HCT116 (cell line): ENCODE data around the gene PCNT. TPM values are rescaled to one million over a fixed set of nuclear protein-coding genes. Genes with fewer than 3 reads are reported as not detected.

Source experiments
- ATAC-seq: fragments of 200-7000 bp; cut with Tn5 transposase; 2 replicates; pipeline ENCODE4 v1.9.1; 2020; ENCODE audit warnings: mild to moderate bottlenecking, moderate library complexity
- BruUV-seq: library from RNA; stranded (reverse); fragments of 400-500 nt; replicated peaks from 2 replicates; lab custom pipeline; 2021; lab: Mats Ljungman, UMichigan
- CTCF ChIA-PET: fragments of 300-600 bp; sonication (Branson Sonifier 250); formaldehyde crosslinking; loops from one replicate; lab custom pipeline; 2021; ENCODE audit warnings: antibody characterized with exemption; lab: Charles Lee
- POLR2A ChIA-PET: fragments of 300-600, 350-600 bp; sonication (Branson Sonifier 250); formaldehyde crosslinking; loops from one replicate; lab custom pipeline; 2021; ENCODE audit warnings: antibody characterized with exemption; lab: Charles Lee
- RAD21 ChIA-PET, 2 experiments: fragments of 300-600 bp; sonication (Branson Sonifier 250); formaldehyde crosslinking; loops; one replicate each; lab custom pipeline; 2023; ENCODE audit warnings: low total read pairs in 2 of 2; ENCODE audit not compliant: uncharacterized antibody in 2 of 2, unreplicated experiment in 2 of 2, low non-redundant PET in 1 of 2; lab: Charles Lee
- DNase-seq: peaks from one replicate; pipeline ENCODE4 v3.0.0-alpha.2; 2010; ENCODE audit warnings: low read depth, low spot score
- H2AFZ ChIP-seq: fragments of 200-600 bp; shearing (Covaris generic), sonication (generic); 2 replicates; pipeline ENCODE4 v1.6.1; 2017; ENCODE audit warnings: low read depth, mixed run types, mixed read lengths, antibody characterized with exemption, low read length; ENCODE audit not compliant: poor library complexity, severe bottlenecking
- H3K27ac ChIP-seq: 2 replicates; pipeline ENCODE4 v1.5.1; 2012; ENCODE audit warnings: low read depth, low read length
- H3K27me3 ChIP-seq: fragments of 200-600 bp; sonication (generic); 2 replicates; pipeline ENCODE4 v1.6.1; 2016; ENCODE audit warnings: mixed run types, low read length, mixed read lengths; ENCODE audit not compliant: insufficient read depth
- H3K36me3 ChIP-seq, 2 experiments: fragments of 200-500 bp in 1 of 2; fragments of 200-600 bp in 1 of 2; sonication (Bioruptor generic) in 1 of 2; sonication (generic) in 1 of 2; 2 replicates each; pipeline versions ENCODE4 v1.5.1 to v1.6.1; 2014 to 2016; ENCODE audit warnings: low read length in 2 of 2, inconsistent platforms in 1 of 2, mixed read lengths in 1 of 2, mixed run types in 1 of 2; ENCODE audit not compliant: insufficient read depth in 2 of 2, control insufficient read depth in 1 of 2
- H3K4me1 ChIP-seq, 2 experiments: fragments of 200-600 bp in 1 of 2; sonication (generic) in 1 of 2; 2 replicates each; pipeline versions ENCODE4 v1.5.1 to v1.6.1; 2012 to 2017; ENCODE audit warnings: low read length in 2 of 2, inconsistent platforms in 1 of 2, mild to moderate bottlenecking in 1 of 2, mixed read lengths in 1 of 2, mixed run types in 1 of 2, moderate library complexity in 1 of 2; ENCODE audit not compliant: insufficient read depth in 2 of 2, control insufficient read depth in 1 of 2
- H3K4me2 ChIP-seq: fragments of 200-600 bp; sonication (generic); 2 replicates; pipeline ENCODE4 v1.6.1; 2017; ENCODE audit warnings: mixed run types, low read length, mixed read lengths
- H3K4me3 ChIP-seq, 2 experiments: fragments of 200-600 bp in 1 of 2; sonication (generic) in 1 of 2; replicated peaks in 1 of 2; 2 replicates each; pipeline ENCODE4 v1.5.1; 2011 to 2016; ENCODE audit warnings: low read length in 2 of 2, control low read depth in 1 of 2, low read depth in 1 of 2, mild to moderate bottlenecking in 1 of 2, mixed read lengths in 1 of 2, mixed run types in 1 of 2
- H3K79me2 ChIP-seq: fragments of 200-600 bp; sonication (generic); 2 replicates; pipeline ENCODE4 v1.6.1; 2017; ENCODE audit warnings: mild to moderate bottlenecking, mixed run types, low read length, moderate library complexity, mixed read lengths; ENCODE audit not compliant: insufficient read depth
- H3K9ac ChIP-seq: fragments of 200-600 bp; sonication (generic); 2 replicates; pipeline ENCODE4 v1.6.1; 2016; ENCODE audit warnings: low read length, mixed read lengths
- H3K9me2 ChIP-seq: fragments of 200-600 bp; sonication (generic), shearing (Covaris generic); 2 replicates; pipeline ENCODE4 v1.6.1; 2017; ENCODE audit warnings: mixed run types, mild to moderate bottlenecking, moderate library complexity; ENCODE audit not compliant: insufficient read depth
- H3K9me3 ChIP-seq, 2 experiments: fragments of 200-500 bp in 1 of 2; fragments of 200-600 bp in 1 of 2; sonication (Bioruptor generic) in 1 of 2; sonication (generic) in 1 of 2; 2 replicates each; pipeline ENCODE4 v1.6.1; 2014 to 2017; ENCODE audit warnings: low read length in 2 of 2, mixed read lengths in 2 of 2, inconsistent platforms in 1 of 2, low read depth in 1 of 2, mild to moderate bottlenecking in 1 of 2, mixed run types in 1 of 2, moderate library complexity in 1 of 2; ENCODE audit not compliant: control insufficient read depth in 1 of 2, insufficient read depth in 1 of 2
- H4K20me1 ChIP-seq: fragments of 200-600 bp; sonication (generic), shearing (Covaris generic); 2 replicates; pipeline ENCODE4 v1.6.1; 2017; ENCODE audit warnings: mixed run types, mild to moderate bottlenecking, moderate library complexity; ENCODE audit not compliant: insufficient read depth
- CEBPB ChIP-seq: IDR thresholded peaks from 2 replicates; pipeline ENCODE4 v1.6.1; 2012; ENCODE audit warnings: low read depth
- EGR1 ChIP-seq: IDR thresholded peaks from 2 replicates; pipeline ENCODE4 v1.6.1; 2012; ENCODE audit warnings: low read depth
- EZH2 ChIP-seq: fragments of 200-600 bp; sonication (generic); IDR thresholded peaks from 2 replicates; pipeline ENCODE4 v1.6.1; 2017; ENCODE audit warnings: antibody characterized with exemption, mixed run types
- EZH2phosphoT487 ChIP-seq: fragments of 200-600 bp; IDR thresholded peaks from 2 replicates; pipeline ENCODE4 v1.6.1; 2018; ENCODE audit warnings: antibody characterized with exemption, borderline replicate concordance
- FOSL1 ChIP-seq: IDR thresholded peaks from 2 replicates; pipeline ENCODE4 v1.6.1; 2012; ENCODE audit warnings: low read depth
- POLR2A ChIP-seq: IDR thresholded peaks from 2 replicates; pipeline ENCODE4 v1.7.0; 2011; ENCODE audit warnings: borderline replicate concordance; ENCODE audit not compliant: insufficient read depth, insufficient read length; ENCODE audit errors: extremely low read depth
- RAD21 ChIP-seq: IDR thresholded peaks from 2 replicates; pipeline ENCODE4 v1.6.1; 2012; ENCODE audit warnings: low read depth, mild to moderate bottlenecking
- SIN3A ChIP-seq: IDR thresholded peaks from 2 replicates; pipeline ENCODE4 v1.6.1; 2012; ENCODE audit warnings: low read depth
- SP1 ChIP-seq: IDR thresholded peaks from 2 replicates; pipeline ENCODE4 v1.6.1; 2012; ENCODE audit warnings: low read depth
- TCF7L2 ChIP-seq: IDR thresholded peaks from 2 replicates; pipeline ENCODE4 v1.7.0; 2011; ENCODE audit warnings: borderline replicate concordance, inconsistent platforms; ENCODE audit not compliant: insufficient read depth, insufficient read length; ENCODE audit errors: extremely low read depth
- YY1 ChIP-seq: IDR thresholded peaks from 2 replicates; pipeline ENCODE4 v1.6.1; 2011; ENCODE audit warnings: low read length, low read depth, moderate library complexity, mild to moderate bottlenecking; ENCODE audit not compliant: insufficient replicate concordance; ENCODE audit errors: extremely low read depth
- ZFX ChIP-seq: fragments of 450-650 bp; IDR thresholded peaks from 2 replicates; pipeline ENCODE4 v1.6.1; 2017
- intact Hi-C: fragments of 100-400 bp; cut with micrococcal nuclease; formaldehyde crosslinking; loops from 2 replicates; pipeline ENCODE4 v1.10.0; 2022
- total RNA-seq: library from RNA; stranded (reverse); gene quantifications from one replicate; pipeline ENCODE4 v1.2.1, GENCODE V29; 2021; ENCODE audit not compliant: unreplicated experiment
- TF ChIP-seq, protein P1 (sequence below): IDR thresholded peaks from 2 replicates; pipeline ENCODE4 v1.6.1; 2011; ENCODE audit warnings: mild to moderate bottlenecking, low read length, moderate library complexity; ENCODE audit not compliant: insufficient replicate concordance; ENCODE audit errors: extremely low read depth
- TF ChIP-seq, protein P2 (sequence below): IDR thresholded peaks from 2 replicates; pipeline ENCODE4 v1.6.1; 2012; ENCODE audit warnings: low read depth
- TF ChIP-seq, protein P3 (sequence below): IDR thresholded peaks from 2 replicates; pipeline ENCODE4 v1.6.1; 2012

The PCNT gene
- total RNA-seq, 1 experiment from 2014 or later: 43.6 TPM

- BruUV-seq: no TSS peak
These were observed 104.3 kb downstream of the PCNT start for GRCh38 chr21:46428286-46428685.

More at GRCh38 chr21:46428286-46428685, 104.3 kb downstream of the PCNT start:
- ChIA-PET RAD21 (no interaction called here), POLR2A (no interaction called here), CTCF (no interaction called here)
- H3K79me2 ChIP-seq: no peaks in the 10 kb centered on the region
- no peak overlapping the region for H3K27ac ChIP-seq
- DNase-seq: no peak
- peaks cover 2 to 6% of the 10 kb centered on the region in 2 experiments; a peak in 2 of 4 replicates for H3K36me3 ChIP-seq
- H3K9ac ChIP-seq: no peak overlapping the region
- no peaks in the 10 kb centered on the region for H3K9me3 ChIP-seq
- intact Hi-C loops: no loop called here
- H3K4me3 ChIP-seq: no peak overlapping the region
- no peak overlapping the region for H2AFZ ChIP-seq
- ATAC-seq: no peak
- H3K27me3 ChIP-seq: no peaks in the 10 kb centered on the region
- H3K4me1 ChIP-seq: no peaks in the 10 kb centered on the region
- H3K9me2 ChIP-seq: no peaks in the 10 kb centered on the region
- H4K20me1 ChIP-seq: no peaks in the 10 kb centered on the region
- no peak overlapping the region for H3K4me2 ChIP-seq
- TF ChIP-seq ZFX: no peak
- TF ChIP-seq, protein P1, sequence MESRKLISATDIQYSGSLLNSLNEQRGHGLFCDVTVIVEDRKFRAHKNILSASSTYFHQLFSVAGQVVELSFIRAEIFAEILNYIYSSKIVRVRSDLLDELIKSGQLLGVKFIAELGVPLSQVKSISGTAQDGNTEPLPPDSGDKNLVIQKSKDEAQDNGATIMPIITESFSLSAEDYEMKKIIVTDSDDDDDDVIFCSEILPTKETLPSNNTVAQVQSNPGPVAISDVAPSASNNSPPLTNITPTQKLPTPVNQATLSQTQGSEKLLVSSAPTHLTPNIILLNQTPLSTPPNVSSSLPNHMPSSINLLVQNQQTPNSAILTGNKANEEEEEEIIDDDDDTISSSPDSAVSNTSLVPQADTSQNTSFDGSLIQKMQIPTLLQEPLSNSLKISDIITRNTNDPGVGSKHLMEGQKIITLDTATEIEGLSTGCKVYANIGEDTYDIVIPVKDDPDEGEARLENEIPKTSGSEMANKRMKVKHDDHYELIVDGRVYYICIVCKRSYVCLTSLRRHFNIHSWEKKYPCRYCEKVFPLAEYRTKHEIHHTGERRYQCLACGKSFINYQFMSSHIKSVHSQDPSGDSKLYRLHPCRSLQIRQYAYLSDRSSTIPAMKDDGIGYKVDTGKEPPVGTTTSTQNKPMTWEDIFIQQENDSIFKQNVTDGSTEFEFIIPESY: no peak
- TF ChIP-seq YY1: no peak
- no peak for TF ChIP-seq EZH2phosphoT487
- TF ChIP-seq TCF7L2: no peak
- TF ChIP-seq, protein P2, sequence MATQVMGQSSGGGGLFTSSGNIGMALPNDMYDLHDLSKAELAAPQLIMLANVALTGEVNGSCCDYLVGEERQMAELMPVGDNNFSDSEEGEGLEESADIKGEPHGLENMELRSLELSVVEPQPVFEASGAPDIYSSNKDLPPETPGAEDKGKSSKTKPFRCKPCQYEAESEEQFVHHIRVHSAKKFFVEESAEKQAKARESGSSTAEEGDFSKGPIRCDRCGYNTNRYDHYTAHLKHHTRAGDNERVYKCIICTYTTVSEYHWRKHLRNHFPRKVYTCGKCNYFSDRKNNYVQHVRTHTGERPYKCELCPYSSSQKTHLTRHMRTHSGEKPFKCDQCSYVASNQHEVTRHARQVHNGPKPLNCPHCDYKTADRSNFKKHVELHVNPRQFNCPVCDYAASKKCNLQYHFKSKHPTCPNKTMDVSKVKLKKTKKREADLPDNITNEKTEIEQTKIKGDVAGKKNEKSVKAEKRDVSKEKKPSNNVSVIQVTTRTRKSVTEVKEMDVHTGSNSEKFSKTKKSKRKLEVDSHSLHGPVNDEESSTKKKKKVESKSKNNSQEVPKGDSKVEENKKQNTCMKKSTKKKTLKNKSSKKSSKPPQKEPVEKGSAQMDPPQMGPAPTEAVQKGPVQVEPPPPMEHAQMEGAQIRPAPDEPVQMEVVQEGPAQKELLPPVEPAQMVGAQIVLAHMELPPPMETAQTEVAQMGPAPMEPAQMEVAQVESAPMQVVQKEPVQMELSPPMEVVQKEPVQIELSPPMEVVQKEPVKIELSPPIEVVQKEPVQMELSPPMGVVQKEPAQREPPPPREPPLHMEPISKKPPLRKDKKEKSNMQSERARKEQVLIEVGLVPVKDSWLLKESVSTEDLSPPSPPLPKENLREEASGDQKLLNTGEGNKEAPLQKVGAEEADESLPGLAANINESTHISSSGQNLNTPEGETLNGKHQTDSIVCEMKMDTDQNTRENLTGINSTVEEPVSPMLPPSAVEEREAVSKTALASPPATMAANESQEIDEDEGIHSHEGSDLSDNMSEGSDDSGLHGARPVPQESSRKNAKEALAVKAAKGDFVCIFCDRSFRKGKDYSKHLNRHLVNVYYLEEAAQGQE: no peak
- no peak for TF ChIP-seq FOSL1
- TF ChIP-seq POLR2A: no peak
- no peak for TF ChIP-seq EGR1
- TF ChIP-seq, protein P3, sequence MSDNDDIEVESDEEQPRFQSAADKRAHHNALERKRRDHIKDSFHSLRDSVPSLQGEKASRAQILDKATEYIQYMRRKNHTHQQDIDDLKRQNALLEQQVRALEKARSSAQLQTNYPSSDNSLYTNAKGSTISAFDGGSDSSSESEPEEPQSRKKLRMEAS: no peak
- TF ChIP-seq EZH2: no peak
- no peak for TF ChIP-seq SP1
- no peak for TF ChIP-seq RAD21
- no peak for TF ChIP-seq CEBPB
- no peak for TF ChIP-seq SIN3A
